ENCODE measurements around the gene TMEM100.

DNA sequence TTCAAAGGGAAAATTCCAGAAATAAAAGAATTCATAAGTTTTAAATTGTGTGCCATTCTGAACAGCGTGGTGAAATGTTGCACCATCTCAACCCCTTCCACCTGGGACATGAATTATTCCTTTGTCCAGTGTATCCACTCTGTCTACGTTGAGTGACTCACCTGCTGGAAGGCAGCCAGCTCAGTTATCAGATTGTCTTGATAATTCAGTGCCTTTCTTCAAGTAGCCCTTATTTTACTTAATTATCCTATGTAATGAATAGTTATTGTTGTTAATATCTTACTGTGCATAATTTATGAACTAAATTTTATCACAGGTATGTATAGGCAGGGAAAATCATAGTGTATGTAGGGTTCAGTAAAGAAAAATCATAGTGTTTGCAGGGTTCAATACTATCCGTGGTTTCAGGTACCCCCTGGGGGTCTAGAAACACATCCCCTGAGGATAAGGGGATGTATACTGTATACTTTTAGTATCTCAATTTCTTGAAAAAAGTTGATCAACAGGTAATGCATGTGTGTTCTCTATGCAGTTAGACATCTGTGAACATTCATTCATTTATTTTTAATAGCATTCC lies 20.5 kb upstream of the TMEM100 start:
- TF ChIP-seq, protein P1, sequence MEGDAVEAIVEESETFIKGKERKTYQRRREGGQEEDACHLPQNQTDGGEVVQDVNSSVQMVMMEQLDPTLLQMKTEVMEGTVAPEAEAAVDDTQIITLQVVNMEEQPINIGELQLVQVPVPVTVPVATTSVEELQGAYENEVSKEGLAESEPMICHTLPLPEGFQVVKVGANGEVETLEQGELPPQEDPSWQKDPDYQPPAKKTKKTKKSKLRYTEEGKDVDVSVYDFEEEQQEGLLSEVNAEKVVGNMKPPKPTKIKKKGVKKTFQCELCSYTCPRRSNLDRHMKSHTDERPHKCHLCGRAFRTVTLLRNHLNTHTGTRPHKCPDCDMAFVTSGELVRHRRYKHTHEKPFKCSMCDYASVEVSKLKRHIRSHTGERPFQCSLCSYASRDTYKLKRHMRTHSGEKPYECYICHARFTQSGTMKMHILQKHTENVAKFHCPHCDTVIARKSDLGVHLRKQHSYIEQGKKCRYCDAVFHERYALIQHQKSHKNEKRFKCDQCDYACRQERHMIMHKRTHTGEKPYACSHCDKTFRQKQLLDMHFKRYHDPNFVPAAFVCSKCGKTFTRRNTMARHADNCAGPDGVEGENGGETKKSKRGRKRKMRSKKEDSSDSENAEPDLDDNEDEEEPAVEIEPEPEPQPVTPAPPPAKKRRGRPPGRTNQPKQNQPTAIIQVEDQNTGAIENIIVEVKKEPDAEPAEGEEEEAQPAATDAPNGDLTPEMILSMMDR (IDR thresholded peaks at IDR 0.05) = no peak
- no peak for TF ChIP-seq POLR2A (IDR thresholded peaks at IDR 0.05)

Data from uterus (tissue), 2 donors.